HCT116 (cell line): ENCODE measurements around the gene SGSM2. TPM values are rescaled to one million over a fixed set of nuclear protein-coding genes. Genes with fewer than 3 reads are reported as not detected.

Source experiments
- ATAC-seq: fragments of 200-7000 bp; cut with Tn5 transposase; 2 replicates; pipeline ENCODE4 v1.9.1; 2020; ENCODE audit warnings: mild to moderate bottlenecking, moderate library complexity
- BruUV-seq: library from RNA; stranded (reverse); fragments of 400-500 nt; replicated peaks from 2 replicates; lab custom pipeline; 2021; lab: Mats Ljungman, UMichigan
- CTCF ChIA-PET: fragments of 300-600 bp; sonication (Branson Sonifier 250); formaldehyde crosslinking; loops from one replicate; lab custom pipeline; 2021; ENCODE audit warnings: antibody characterized with exemption; lab: Charles Lee
- POLR2A ChIA-PET: fragments of 300-600, 350-600 bp; sonication (Branson Sonifier 250); formaldehyde crosslinking; loops from one replicate; lab custom pipeline; 2021; ENCODE audit warnings: antibody characterized with exemption; lab: Charles Lee
- RAD21 ChIA-PET, 2 experiments: fragments of 300-600 bp; sonication (Branson Sonifier 250); formaldehyde crosslinking; loops; one replicate each; lab custom pipeline; 2023; ENCODE audit warnings: low total read pairs in 2 of 2; ENCODE audit not compliant: uncharacterized antibody in 2 of 2, unreplicated experiment in 2 of 2, low non-redundant PET in 1 of 2; lab: Charles Lee
- DNase-seq: peaks from one replicate; pipeline ENCODE4 v3.0.0-alpha.2; 2010; ENCODE audit warnings: low read depth, low spot score
- H2AFZ ChIP-seq: fragments of 200-600 bp; shearing (Covaris generic), sonication (generic); 2 replicates; pipeline ENCODE4 v1.6.1; 2017; ENCODE audit warnings: low read depth, mixed run types, mixed read lengths, antibody characterized with exemption, low read length; ENCODE audit not compliant: poor library complexity, severe bottlenecking
- H3K27ac ChIP-seq: 2 replicates; pipeline ENCODE4 v1.5.1; 2012; ENCODE audit warnings: low read depth, low read length
- H3K27me3 ChIP-seq: fragments of 200-600 bp; sonication (generic); 2 replicates; pipeline ENCODE4 v1.6.1; 2016; ENCODE audit warnings: mixed run types, low read length, mixed read lengths; ENCODE audit not compliant: insufficient read depth
- H3K36me3 ChIP-seq, 2 experiments: fragments of 200-500 bp in 1 of 2; fragments of 200-600 bp in 1 of 2; sonication (Bioruptor generic) in 1 of 2; sonication (generic) in 1 of 2; 2 replicates each; pipeline versions ENCODE4 v1.5.1 to v1.6.1; 2014 to 2016; ENCODE audit warnings: low read length in 2 of 2, inconsistent platforms in 1 of 2, mixed read lengths in 1 of 2, mixed run types in 1 of 2; ENCODE audit not compliant: insufficient read depth in 2 of 2, control insufficient read depth in 1 of 2
- H3K4me1 ChIP-seq, 2 experiments: fragments of 200-600 bp in 1 of 2; sonication (generic) in 1 of 2; 2 replicates each; pipeline versions ENCODE4 v1.5.1 to v1.6.1; 2012 to 2017; ENCODE audit warnings: low read length in 2 of 2, inconsistent platforms in 1 of 2, mild to moderate bottlenecking in 1 of 2, mixed read lengths in 1 of 2, mixed run types in 1 of 2, moderate library complexity in 1 of 2; ENCODE audit not compliant: insufficient read depth in 2 of 2, control insufficient read depth in 1 of 2
- H3K4me2 ChIP-seq: fragments of 200-600 bp; sonication (generic); 2 replicates; pipeline ENCODE4 v1.6.1; 2017; ENCODE audit warnings: mixed run types, low read length, mixed read lengths
- H3K4me3 ChIP-seq, 2 experiments: fragments of 200-600 bp in 1 of 2; sonication (generic) in 1 of 2; replicated peaks in 1 of 2; 2 replicates each; pipeline ENCODE4 v1.5.1; 2011 to 2016; ENCODE audit warnings: low read length in 2 of 2, control low read depth in 1 of 2, low read depth in 1 of 2, mild to moderate bottlenecking in 1 of 2, mixed read lengths in 1 of 2, mixed run types in 1 of 2
- H3K79me2 ChIP-seq: fragments of 200-600 bp; sonication (generic); 2 replicates; pipeline ENCODE4 v1.6.1; 2017; ENCODE audit warnings: mild to moderate bottlenecking, mixed run types, low read length, moderate library complexity, mixed read lengths; ENCODE audit not compliant: insufficient read depth
- H3K9ac ChIP-seq: fragments of 200-600 bp; sonication (generic); 2 replicates; pipeline ENCODE4 v1.6.1; 2016; ENCODE audit warnings: low read length, mixed read lengths
- H3K9me2 ChIP-seq: fragments of 200-600 bp; sonication (generic), shearing (Covaris generic); 2 replicates; pipeline ENCODE4 v1.6.1; 2017; ENCODE audit warnings: mixed run types, mild to moderate bottlenecking, moderate library complexity; ENCODE audit not compliant: insufficient read depth
- H3K9me3 ChIP-seq, 2 experiments: fragments of 200-500 bp in 1 of 2; fragments of 200-600 bp in 1 of 2; sonication (Bioruptor generic) in 1 of 2; sonication (generic) in 1 of 2; 2 replicates each; pipeline ENCODE4 v1.6.1; 2014 to 2017; ENCODE audit warnings: low read length in 2 of 2, mixed read lengths in 2 of 2, inconsistent platforms in 1 of 2, low read depth in 1 of 2, mild to moderate bottlenecking in 1 of 2, mixed run types in 1 of 2, moderate library complexity in 1 of 2; ENCODE audit not compliant: control insufficient read depth in 1 of 2, insufficient read depth in 1 of 2
- H4K20me1 ChIP-seq: fragments of 200-600 bp; sonication (generic), shearing (Covaris generic); 2 replicates; pipeline ENCODE4 v1.6.1; 2017; ENCODE audit warnings: mixed run types, mild to moderate bottlenecking, moderate library complexity; ENCODE audit not compliant: insufficient read depth
- JUND ChIP-seq: IDR thresholded peaks from 2 replicates; pipeline ENCODE4 v1.6.1; 2012
- MAX ChIP-seq: IDR thresholded peaks from 2 replicates; pipeline ENCODE4 v1.6.1; 2012
- POLR2AphosphoS5 ChIP-seq: IDR thresholded peaks from 2 replicates; pipeline ENCODE4 v1.6.1; 2011; ENCODE audit warnings: mild to moderate bottlenecking, low read depth, low read length, moderate library complexity
- TCF7L2 ChIP-seq: IDR thresholded peaks from 2 replicates; pipeline ENCODE4 v1.7.0; 2011; ENCODE audit warnings: borderline replicate concordance, inconsistent platforms; ENCODE audit not compliant: insufficient read depth, insufficient read length; ENCODE audit errors: extremely low read depth
- YY1 ChIP-seq: IDR thresholded peaks from 2 replicates; pipeline ENCODE4 v1.6.1; 2011; ENCODE audit warnings: low read length, low read depth, moderate library complexity, mild to moderate bottlenecking; ENCODE audit not compliant: insufficient replicate concordance; ENCODE audit errors: extremely low read depth
- intact Hi-C: fragments of 100-400 bp; cut with micrococcal nuclease; formaldehyde crosslinking; loops from 2 replicates; pipeline ENCODE4 v1.10.0; 2022
- total RNA-seq: library from RNA; stranded (reverse); gene quantifications from one replicate; pipeline ENCODE4 v1.2.1, GENCODE V29; 2021; ENCODE audit not compliant: unreplicated experiment

The SGSM2 gene
- total RNA-seq, 1 experiment from 2014 or later: 68.1 TPM

GRCh38 chr17:2403044-2403443 is 65.7 kb downstream of the SGSM2 start:
- Histone ChIP-seq H3K9me2 (no peaks in the 10 kb centered on the region), H3K4me1 (peaks cover 50 to 83% of the 10 kb centered on the region in 2 experiments), H2AFZ (no peak overlapping the region), H3K79me2 (peaks cover 13% of the 10 kb centered on the region), H3K4me3 (no peak overlapping the region), H3K9ac (no peak overlapping the region), H3K4me2 (no peak overlapping the region), H4K20me1 (no peaks in the 10 kb centered on the region), H3K36me3 (no peaks in the 10 kb centered on the region), H3K27ac (peak overlapping the region; percentile 47; the same call in 1 of the 2 replicates), H3K9me3 (no peaks in the 10 kb centered on the region), H3K27me3 (no peaks in the 10 kb centered on the region)
- no TSS peak for BruUV-seq
- intact Hi-C loops: loop anchor here (10.0 kb wide), 1 partner anchor 688 kb away; the partner anchor contains the start of gene TLCD2
- TF ChIP-seq TCF7L2: no peak
- no peak for TF ChIP-seq MAX
- TF ChIP-seq POLR2AphosphoS5: 0 out of 2 replicates have a peak, but pooled peaks have one; percentile 15
- ChIA-PET CTCF (interaction anchor here (1.0 to 2.6 kb wide), 2 partner anchors 13 to 21 kb away, joined by 3 to 8 read pairs; no protein-coding TSS in a partner anchor), POLR2A (no interaction called here), RAD21 (no interaction called here)
- no peak for ATAC-seq
- DNase-seq: no peak

GRCh38 chr17:2405247-2405926 is 68.1 kb downstream of the SGSM2 start:
- H3K27ac ChIP-seq: peak overlapping the region; percentile 86; the same call in 1 of the 2 replicates
- no peaks in the 10 kb centered on the region for H4K20me1 ChIP-seq
- H3K4me1 ChIP-seq: peaks cover 43 to 64% of the 10 kb centered on the region in 2 experiments
- DNase-seq: no peak
- ChIA-PET RAD21 (no interaction called here), CTCF (interaction anchor here (1.9 to 2.6 kb wide), 2 partner anchors 11 to 23 kb away, joined by 7 to 8 read pairs; no protein-coding TSS in a partner anchor), POLR2A (interaction anchor here (1.1 kb wide), 1 partner anchor 10 kb away, joined by 3 read pairs; no protein-coding TSS in a partner anchor)
- TF ChIP-seq YY1 (no peak), JUND (0 out of 2 replicates have a peak, but pooled peaks have one; percentile 13)
- BruUV-seq: no TSS peak
- H3K27me3 ChIP-seq: no peaks in the 10 kb centered on the region
- no peaks in the 10 kb centered on the region for H3K9me3 ChIP-seq
- peaks cover 3% of the 10 kb centered on the region; the same call in 1 of the 2 replicates for H3K79me2 ChIP-seq
- peak overlapping the region; percentile 47 for H3K9ac ChIP-seq
- H3K4me3 ChIP-seq: no peak overlapping the region
- intact Hi-C loops: loop anchor here (5.0 to 10.0 kb wide), 2 partner anchors 68 to 691 kb away; partner anchors contain the start of genes SGSM2, TLCD2 and TSR1
- ATAC-seq: no peak
- no peak overlapping the region for H2AFZ ChIP-seq
- H3K4me2 ChIP-seq: peak overlapping the region; percentile 80
- H3K36me3 ChIP-seq: no peaks in the 10 kb centered on the region
- H3K9me2 ChIP-seq: no peaks in the 10 kb centered on the region
